H1 (cell line): Measurements from ENCODE around the gene RPL37A. TPM values are rescaled to one million over a fixed set of nuclear protein-coding genes. Genes with fewer than 3 reads are reported as not detected.

Experiments used
- CTCF ChIA-PET: fragments of 300-600 bp; sonication (Branson Sonifier 250); formaldehyde crosslinking; loops from one replicate; lab custom pipeline; 2021; ENCODE audit not compliant: partially characterized antibody; lab: Charles Lee
- POLR2A ChIA-PET: fragments of 300-600 bp; sonication (Branson Sonifier 250); formaldehyde crosslinking; loops from one replicate; lab custom pipeline; 2021; ENCODE audit warnings: inconsistent platforms; ENCODE audit not compliant: partially characterized antibody; lab: Charles Lee
- DNase-seq, 2 experiments: peaks; one replicate each; pipeline versions ENCODE4 v3.0.0 to v3.0.0-alpha.2; 2010 to 2022; ENCODE audit warnings: low spot score in 2 of 2, low read depth in 1 of 2, mixed read lengths in 1 of 2
- FAIRE-seq: peaks from 2 replicates; lab custom pipeline; 2011; peaks lifted over from hg19 to GRCh38; lab: Jason Lieb, UNC
- H2AFZ ChIP-seq: 2 replicates; pipeline ENCODE4 v1.8.1; 2012; ENCODE audit warnings: low read length, inconsistent platforms
- H2AK5ac ChIP-seq: 2 replicates; pipeline ENCODE4 v1.6.1; 2013; ENCODE audit warnings: low read depth, low read length
- H2BK120ac ChIP-seq: replicated peaks from 2 replicates; pipeline ENCODE3; 2013; ENCODE audit warnings: low read depth, low read length, inconsistent platforms
- H2BK12ac ChIP-seq: 2 replicates; pipeline ENCODE4 v1.6.1; 2013; ENCODE audit warnings: low read depth, low read length
- H2BK15ac ChIP-seq: 2 replicates; pipeline ENCODE4 v1.6.1; 2013; ENCODE audit warnings: low read length
- H2BK20ac ChIP-seq: 2 replicates; pipeline ENCODE4 v1.6.1; 2013; ENCODE audit warnings: low read length
- H2BK5ac ChIP-seq: 2 replicates; pipeline ENCODE4 v1.6.1; 2013; ENCODE audit warnings: low read depth, low read length
- H3K14ac ChIP-seq: 2 replicates; pipeline ENCODE4 v1.6.1; 2013; ENCODE audit warnings: inconsistent platforms; ENCODE audit not compliant: insufficient read length
- H3K18ac ChIP-seq: 2 replicates; pipeline ENCODE4 v1.6.1; 2013; ENCODE audit warnings: low read length; ENCODE audit errors: extremely low read depth
- H3K23ac ChIP-seq: 2 replicates; pipeline ENCODE4 v1.6.1; 2013; ENCODE audit warnings: inconsistent platforms; ENCODE audit not compliant: insufficient read length
- H3K23me2 ChIP-seq: 2 replicates; pipeline ENCODE4 v1.6.1; 2013; ENCODE audit warnings: low read depth, low read length
- H3K27ac ChIP-seq: 2 replicates; pipeline ENCODE4 v1.6.1; 2011; ENCODE audit warnings: low read depth, low read length, inconsistent platforms
- H3K27me3 ChIP-seq, 4 experiments: replicated peaks in 1 of 4; 1 replicate in 1 of 4; 2 replicates in 3 of 4; pipeline versions ENCODE4 v1.6.1 to v1.8.1; 2011 to 2013; ENCODE audit warnings: low read length in 3 of 4, mild to moderate bottlenecking in 3 of 4, inconsistent platforms in 2 of 4, mixed read lengths in 2 of 4, moderate library complexity in 1 of 4; ENCODE audit not compliant: control insufficient read depth in 3 of 4, insufficient read depth in 3 of 4; ENCODE audit errors: extremely low read depth in 1 of 4
- H3K36me3 ChIP-seq, 4 experiments: 2 replicates each; pipeline versions ENCODE4 v1.6.1 to v1.8.1; 2011 to 2013; ENCODE audit warnings: mild to moderate bottlenecking in 4 of 4, low read length in 3 of 4, moderate library complexity in 2 of 4, control low read depth in 1 of 4, inconsistent platforms in 1 of 4; ENCODE audit not compliant: insufficient read depth in 4 of 4, control insufficient read depth in 2 of 4
- H3K4ac ChIP-seq: replicated peaks from 2 replicates; pipeline ENCODE3; 2013; ENCODE audit warnings: low read length, low read depth, mixed read lengths, inconsistent platforms; ENCODE audit not compliant: insufficient read length
- H3K4me1 ChIP-seq, 4 experiments: replicated peaks in 1 of 4; 1 replicate in 1 of 4; 2 replicates in 3 of 4; pipeline versions ENCODE4 v1.6.1 to v1.8.1; 2011 to 2013; ENCODE audit warnings: low read length in 3 of 4, inconsistent platforms in 2 of 4, mixed read lengths in 1 of 4; ENCODE audit not compliant: insufficient read depth in 4 of 4, control insufficient read depth in 3 of 4
- H3K4me2 ChIP-seq, 2 experiments: 2 replicates each; pipeline versions ENCODE4 v1.6.1 to v1.8.1; 2011 to 2013; ENCODE audit warnings: low read depth in 2 of 2, low read length in 2 of 2, control low read depth in 1 of 2, inconsistent platforms in 1 of 2, mild to moderate bottlenecking in 1 of 2; ENCODE audit not compliant: insufficient read depth in 1 of 2
- H3K4me3 ChIP-seq, 4 experiments: fragments of 200-600, 300-600 bp in 1 of 4; sonication (generic), shearing (Covaris generic), sonication (Bioruptor Twin) in 1 of 4; 2 replicates each; pipeline versions ENCODE4 v1.5.1 to v1.8.1; 2011 to 2016; ENCODE audit warnings: low read length in 4 of 4, low read depth in 3 of 4, control low read depth in 2 of 4, inconsistent platforms in 2 of 4, mild to moderate bottlenecking in 2 of 4, mixed read lengths in 1 of 4, moderate library complexity in 1 of 4; ENCODE audit not compliant: insufficient read depth in 2 of 4; ENCODE audit errors: extremely low read depth in 1 of 4
- H3K56ac ChIP-seq: replicated peaks from 2 replicates; pipeline ENCODE3; 2013; ENCODE audit warnings: low read depth, mild to moderate bottlenecking, mixed read lengths, low read length, inconsistent platforms; ENCODE audit not compliant: insufficient read length
- H3K79me1 ChIP-seq: 2 replicates; pipeline ENCODE4 v1.6.1; 2013; ENCODE audit warnings: low read depth, low read length, control low read depth
- H3K79me2 ChIP-seq, 2 experiments: 2 replicates each; pipeline versions ENCODE4 v1.6.1 to v1.8.1; 2012 to 2013; ENCODE audit warnings: low read length in 2 of 2, mild to moderate bottlenecking in 2 of 2, inconsistent platforms in 1 of 2; ENCODE audit not compliant: insufficient read depth in 2 of 2, control insufficient read depth in 1 of 2
- H3K9ac ChIP-seq, 4 experiments: replicated peaks in 1 of 4; 1 replicate in 1 of 4; 2 replicates in 3 of 4; pipeline versions ENCODE4 v1.6.1 to v1.8.1; 2011 to 2013; ENCODE audit warnings: low read depth in 3 of 4, low read length in 3 of 4, control low read depth in 2 of 4, mild to moderate bottlenecking in 2 of 4, moderate library complexity in 2 of 4, inconsistent platforms in 1 of 4; ENCODE audit errors: extremely low read depth in 1 of 4
- H3K9me3 ChIP-seq, 2 experiments: 2 replicates each; pipeline versions ENCODE4 v1.6.1 to v1.8.1; 2012 to 2013; ENCODE audit warnings: mild to moderate bottlenecking in 2 of 2, moderate library complexity in 2 of 2, control low read depth in 1 of 2, inconsistent platforms in 1 of 2, low read depth in 1 of 2, low read length in 1 of 2, mixed read lengths in 1 of 2; ENCODE audit not compliant: insufficient read depth in 2 of 2
- H4K20me1 ChIP-seq, 2 experiments: replicated peaks in 1 of 2; 2 replicates each; pipeline versions ENCODE3 to v1.8.1; 2011 to 2013; ENCODE audit warnings: inconsistent platforms in 2 of 2, low read length in 2 of 2, mild to moderate bottlenecking in 1 of 2; ENCODE audit not compliant: insufficient read depth in 2 of 2, control insufficient read depth in 1 of 2
- H4K5ac ChIP-seq: 2 replicates; pipeline ENCODE4 v1.6.1; 2013; ENCODE audit warnings: low read length, low read depth, mixed read lengths, inconsistent platforms; ENCODE audit not compliant: insufficient read length
- H4K8ac ChIP-seq: 2 replicates; pipeline ENCODE4 v1.8.0; 2013; ENCODE audit warnings: mild to moderate bottlenecking, moderate library complexity, low read length, inconsistent platforms; ENCODE audit not compliant: insufficient read depth; ENCODE audit errors: extremely low read depth
- H4K91ac ChIP-seq: replicated peaks from 2 replicates; pipeline ENCODE3; 2013; ENCODE audit warnings: low read length, mixed read lengths, inconsistent platforms; ENCODE audit not compliant: insufficient read length
- BCL11A ChIP-seq, 2 experiments: IDR thresholded peaks; one replicate each; pipeline ENCODE4 v1.6.1; 2011; ENCODE audit warnings: low read depth in 2 of 2, low read length in 2 of 2, mild to moderate bottlenecking in 2 of 2
- SP2 ChIP-seq: IDR thresholded peaks from 2 replicates; pipeline ENCODE4 v1.6.1; 2012; ENCODE audit warnings: mild to moderate bottlenecking, low read length, inconsistent platforms
- WGBS, 2 experiments: shearing (Covaris generic) in 1 of 2; methylation state at CpG; one replicate each; pipeline versions ENCODE4 v1.1.6 to v1.1.7; 2013 to 2015; ENCODE audit warnings: low lambda C conversion rate in 2 of 2, mixed read lengths in 2 of 2, inconsistent platforms in 1 of 2, low coverage in 1 of 2, missing lambda C conversion rate in 1 of 2; ENCODE audit not compliant: insufficient replicate concordance in 2 of 2, insufficient coverage in 1 of 2, insufficient read length in 1 of 2; ENCODE audit errors: extremely low coverage in 1 of 2, missing lambda C conversion rate in 1 of 2; 5-methylcytosine and 5-hydroxymethylcytosine counted together
- polyA plus RNA-seq, 7 experiments: library from polyadenylated mRNA; depleted of rRNA in 3 of 7; stranded (reverse) in 5 of 7; unstranded in 2 of 7; fragments of >200 nt in 5 of 7; fragments of 200-250 nt in 2 of 7; gene quantifications; 1 replicate in 5 of 7; 2 replicates in 1 of 7; 4 replicates in 1 of 7; pipeline versions ENCODE4 v1.2.1 to v1.2.3, GENCODE V29; 2011 to 2013; ENCODE audit warnings: missing spikeins in 2 of 7, mixed read lengths in 2 of 7
- total RNA-seq: library from RNA; stranded (reverse); fragmentation: NEBNext Ultra II Directional; extraction: Animal tissue kit (Norgen Biotek cat#: 25700); gene quantifications from 2 replicates; pipeline ENCODE4 v1.2.1, GENCODE V29; 2021
- TF ChIP-seq, protein P1 (sequence below): IDR thresholded peaks from 2 replicates; pipeline ENCODE4 v1.6.1; 2012; ENCODE audit warnings: inconsistent platforms

Gene RPL37A
- total and polyA plus RNA-seq, 2 of the 8 experiments (the other 6 are each of a cell fraction or from before 2014, with no cell fraction given), result 1,737 to 3,180 TPM

DNA sequence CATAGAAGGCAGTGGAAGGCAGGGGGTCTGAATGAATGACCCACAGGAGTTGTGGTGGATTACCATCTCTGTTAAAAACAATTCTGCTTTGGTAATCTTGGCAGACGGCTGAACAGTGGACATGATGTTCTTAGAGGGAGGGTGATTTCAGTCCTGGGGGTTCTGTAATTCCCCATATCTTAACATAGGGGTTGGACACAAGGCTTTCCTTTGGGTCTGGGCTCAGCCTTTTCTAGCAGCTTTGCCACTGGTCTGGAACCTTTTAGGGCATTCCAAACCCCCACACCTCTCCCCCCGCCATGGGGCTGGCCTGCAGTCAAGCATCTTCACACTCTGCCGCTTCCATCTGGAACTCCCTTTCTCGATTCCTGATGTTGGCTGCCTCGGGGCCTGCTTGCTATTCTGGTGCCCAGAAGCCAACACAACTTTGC is 50.3 kb downstream of the RPL37A start:
- Histone ChIP-seq H3K23ac (no peak overlapping the region), H3K4me2 (no peak overlapping the region), H3K9me3 (no peaks in the 10 kb centered on the region), H3K4me3 (no peak overlapping the region), H3K18ac (no peak overlapping the region), H2AK5ac (no peak overlapping the region), H4K5ac (no peak overlapping the region), H3K79me1 (no peaks in the 10 kb centered on the region), H3K36me3 (no peaks in the 10 kb centered on the region), H3K4ac (no peak overlapping the region), H4K20me1 (no peaks in the 10 kb centered on the region), H3K27ac (no peak overlapping the region), H2BK12ac (no peak overlapping the region), H2BK5ac (no peak overlapping the region), H3K4me1 (peaks cover 7 to 14% (median 9%) of the 10 kb centered on the region in 4 experiments), H2BK20ac (no peak overlapping the region), H2BK120ac (no peak overlapping the region), H3K9ac (no peak overlapping the region), H3K23me2 (no peaks in the 10 kb centered on the region), H3K14ac (no peak overlapping the region), H3K56ac (no peak overlapping the region), H2BK15ac (no peak overlapping the region), H4K8ac (no peak overlapping the region), H3K27me3 (no peaks in the 10 kb centered on the region), H2AFZ (no peak overlapping the region), H4K91ac (no peak overlapping the region), H3K79me2 (no peaks in the 10 kb centered on the region; a peak in 1 of 4 replicates)
- whole genome bisulfite sequencing, 2 experiments, result 91% methylated on average over 5 of the region's 5 CpGs; no CpG with 5 or more reads in 1 of the 2 experiments
- CTCF ChIA-PET, result interaction anchor here (1.1 kb wide), 1 partner anchor 31 kb away, joined by 3 read pairs; no protein-coding TSS in a partner anchor
- DNase-seq, result no peak
- no peak for FAIRE-seq
- TF ChIP-seq, protein P1, sequence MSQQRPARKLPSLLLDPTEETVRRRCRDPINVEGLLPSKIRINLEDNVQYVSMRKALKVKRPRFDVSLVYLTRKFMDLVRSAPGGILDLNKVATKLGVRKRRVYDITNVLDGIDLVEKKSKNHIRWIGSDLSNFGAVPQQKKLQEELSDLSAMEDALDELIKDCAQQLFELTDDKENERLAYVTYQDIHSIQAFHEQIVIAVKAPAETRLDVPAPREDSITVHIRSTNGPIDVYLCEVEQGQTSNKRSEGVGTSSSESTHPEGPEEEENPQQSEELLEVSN, result no peak
- TF ChIP-seq BCL11A (IDR thresholded peaks at IDR 0.05; ENCODE audit: low read depth in 2 of 2, low read length in 2 of 2) (no peak), SP2 (no peak)
- POLR2A ChIA-PET, result interaction anchor here (1.1 kb wide), 1 partner anchor 22 kb away, joined by 3 read pairs; no protein-coding TSS in a partner anchor
